Raji (cell line): ENCODE results near the gene SRSF2.
A peak's percentile ranks its signal among the peaks of the same experiment; 100 is the strongest.

Experiments
- POLR2A ChIP-seq: IDR thresholded peaks from 2 replicates; pipeline ENCODE4 v1.6.1; 2011; ENCODE audit warnings: low read depth, low read length, control low read depth; ENCODE audit not compliant: insufficient read depth

Gene SRSF2

GRCh38 chr17:76737082-76737675, at the start of gene SRSF2:
TSS of gene SRSF2 (minus strand) at chr17:76737331. CDS start at chr17:76737160, 171 bp downstream.
- peak; percentile 99 for TF ChIP-seq POLR2A

GRCh38 chr17:76784926-76785325, 47.8 kb upstream of the SRSF2 start:
- no peak for TF ChIP-seq POLR2A

- no peak for TF ChIP-seq POLR2A
These were observed 46.0 kb upstream of the SRSF2 start for GRCh38 chr17:76783146-76783545.

- TF ChIP-seq POLR2A, result no peak
These were observed 44.2 kb upstream of the SRSF2 start for GRCh38 chr17:76781056-76781982.

- no peak for TF ChIP-seq POLR2A
These were observed 38.0 kb upstream of the SRSF2 start for GRCh38 chr17:76775021-76775600.

GRCh38 chr17:76772842-76773525, 35.9 kb upstream of the SRSF2 start:
- no peak for TF ChIP-seq POLR2A

GRCh38 chr17:76758570-76758969, 21.4 kb upstream of the SRSF2 start:
- no peak for TF ChIP-seq POLR2A

GRCh38 chr17:76757256-76757655, 20.1 kb upstream of the SRSF2 start:
- no peak for TF ChIP-seq POLR2A

- TF ChIP-seq POLR2A, result no peak
These were observed 18.2 kb upstream of the SRSF2 start for GRCh38 chr17:76755285-76755684.

- TF ChIP-seq POLR2A, result no peak
These were observed 16.2 kb upstream of the SRSF2 start for GRCh38 chr17:76753061-76753961.

GRCh38 chr17:76752006-76752405, 14.9 kb upstream of the SRSF2 start:
- no peak for TF ChIP-seq POLR2A

- no peak for TF ChIP-seq POLR2A
These were observed 14.4 kb upstream of the SRSF2 start for GRCh38 chr17:76751416-76751993.

GRCh38 chr17:76748657-76749056, 11.5 kb upstream of the SRSF2 start:
- no peak for TF ChIP-seq POLR2A
